HepG2 (cell line): ENCODE results near the gene WDR6. TPM values are rescaled to one million over a fixed set of nuclear protein-coding genes. Genes with fewer than 3 reads are reported as not detected.

ENCODE experiments used
- AGO1 ChIP-seq: fragments of 200-400 bp; formaldehyde crosslinking; IDR thresholded peaks from 2 replicates; pipeline ENCODE4 v1.6.1; 2017; ENCODE audit warnings: mild to moderate bottlenecking, low read depth, low read length, moderate library complexity; ENCODE audit not compliant: poor library complexity, severe bottlenecking
- ARNT2 ChIP-seq: sonication (generic); formaldehyde crosslinking; IDR thresholded peaks from 2 replicates; pipeline ENCODE4 v1.8.0; 2022; ENCODE audit warnings: mild to moderate bottlenecking, low read depth, missing genetic modification reagents, moderate library complexity
- BRCA1 ChIP-seq: sonication (generic); formaldehyde crosslinking; IDR thresholded peaks from 2 replicates; pipeline ENCODE4 v1.4.0; 2020; ENCODE audit warnings: missing genetic modification reagents
- ETV5 ChIP-seq: IDR thresholded peaks from 2 replicates; pipeline ENCODE4 v1.6.1; 2018; ENCODE audit warnings: missing biosample characterization, missing genetic modification reagents, inconsistent platforms, borderline replicate concordance
- FOXA3 ChIP-seq: IDR thresholded peaks from 2 replicates; pipeline ENCODE4 v1.6.1; 2016; ENCODE audit warnings: missing genetic modification reagents, missing compliant biosample characterization
- MAX ChIP-seq: IDR thresholded peaks from 2 replicates; pipeline ENCODE4 v1.6.1; 2012; ENCODE audit warnings: inconsistent platforms
- NFRKB ChIP-seq: fragments of 450-650 bp; IDR thresholded peaks from 2 replicates; pipeline ENCODE4 v1.6.1; 2017
- NKX3-1 ChIP-seq: sonication (generic); formaldehyde crosslinking; IDR thresholded peaks from 2 replicates; pipeline ENCODE4 v1.5.0; 2020; ENCODE audit warnings: missing genetic modification reagents
- PHF5A ChIP-seq: IDR thresholded peaks from one replicate; pipeline ENCODE4 v1.6.1; 2018; ENCODE audit warnings: low read depth, missing genetic modification reagents; ENCODE audit not compliant: unreplicated experiment
- SAP130 ChIP-seq: IDR thresholded peaks from 2 replicates; pipeline ENCODE4 v1.6.1; 2016; ENCODE audit warnings: low read depth
- SP4 ChIP-seq: sonication (generic); formaldehyde crosslinking; IDR thresholded peaks from 2 replicates; pipeline ENCODE4 v1.8.1; 2023; ENCODE audit warnings: mild to moderate bottlenecking, missing genetic modification reagents
- THAP9 ChIP-seq: sonication (generic); formaldehyde crosslinking; IDR thresholded peaks from 2 replicates; pipeline ENCODE4; 2020; ENCODE audit warnings: missing genetic modification reagents, mild to moderate bottlenecking, borderline replicate concordance
- ZKSCAN1 ChIP-seq: fragments of 150-350 bp; IDR thresholded peaks from 2 replicates; pipeline ENCODE4 v1.6.1; 2014; ENCODE audit warnings: low read length
- ZMYM4 ChIP-seq: sonication (generic); formaldehyde crosslinking; IDR thresholded peaks from 2 replicates; pipeline ENCODE4 v1.8.1; 2023; ENCODE audit warnings: mild to moderate bottlenecking, missing genetic modification reagents
- ZNF230 ChIP-seq: sonication (generic); formaldehyde crosslinking; IDR thresholded peaks from 2 replicates; pipeline ENCODE4 v1.4.0; 2020; ENCODE audit warnings: mild to moderate bottlenecking, missing genetic modification reagents
- ZNF318 ChIP-seq: sonication (generic); formaldehyde crosslinking; IDR thresholded peaks from 2 replicates; pipeline ENCODE4 v1.4.0; 2020; ENCODE audit warnings: mild to moderate bottlenecking, missing genetic modification reagents
- ZNF431 ChIP-seq: sonication (generic); formaldehyde crosslinking; IDR thresholded peaks from 2 replicates; pipeline ENCODE4 v1.9.0; 2022; ENCODE audit warnings: missing genetic modification reagents, low read depth, mild to moderate bottlenecking, borderline replicate concordance
- ZNF501 ChIP-seq: sonication (generic); formaldehyde crosslinking; IDR thresholded peaks from 2 replicates; pipeline ENCODE4 v1.5.1; 2020; ENCODE audit warnings: mild to moderate bottlenecking, moderate library complexity, missing genetic modification reagents
- ZSCAN29 ChIP-seq: sonication (generic); formaldehyde crosslinking; conservative IDR thresholded peaks from 2 replicates; pipeline ENCODE4 v1.4.0; 2020; ENCODE audit warnings: mild to moderate bottlenecking, missing genetic modification reagents
- polyA plus RNA-seq, 8 experiments: library from polyadenylated mRNA; depleted of rRNA in 3 of 8; stranded (reverse) in 7 of 8; unstranded in 1 of 8; fragments of >200 nt; fragmentation: Illumina TruSeq in 4 of 8; extraction: Trizol in 4 of 8; gene quantifications; 2 replicates each; pipeline versions ENCODE4 v1.2.1 to v1.2.3, GENCODE V29; 2011 to 2016; ENCODE audit warnings: low read depth in 4 of 8, missing spikeins in 1 of 8, mixed read lengths in 1 of 8; ENCODE audit not compliant: insufficient read depth in 1 of 8
- total RNA-seq, 5 experiments: library from RNA; depleted of rRNA; stranded (reverse); fragments of >200 nt; fragmentation: Illumina TruSeq; extraction: Trizol; gene quantifications; 2 replicates each; pipeline ENCODE4 v1.2.3, GENCODE V29; 2016; ENCODE audit warnings: low read depth in 1 of 5

Gene WDR6
- total and polyA plus RNA-seq, 2 of the 13 experiments (the other 11 are each of a cell fraction or from before 2014, with no cell fraction given), result 73.4 to 139 TPM

- TF ChIP-seq NKX3-1, result peak; percentile 76; the same call in 1 of the 2 replicates
- peak; percentile 54; the same call in 1 of the 2 replicates for TF ChIP-seq ZKSCAN1
- peak; percentile 53; the same call in 1 of the 2 replicates for TF ChIP-seq ZNF431 (CRISPR knock-in tag)
- no peak for TF ChIP-seq NFRKB
- TF ChIP-seq ARNT2, result peak; percentile 19; the same call in 1 of the 2 replicates
- TF ChIP-seq SP4 (CRISPR knock-in tag), result peak; percentile 81
- peak; percentile 86 for TF ChIP-seq ZNF230 (CRISPR knock-in tag)
- TF ChIP-seq FOXA3 (CRISPR knock-in tag), result 0 out of 2 replicates have a peak, but pooled peaks have one; percentile 40
- TF ChIP-seq BRCA1 (CRISPR knock-in tag), result peak; percentile 18; the same call in 1 of the 2 replicates
- peak; percentile 72 for TF ChIP-seq MAX
- TF ChIP-seq ZNF501, result no peak
- 0 out of 2 replicates have a peak, but pooled peaks have one; percentile 67 for TF ChIP-seq ZNF318 (CRISPR knock-in tag)
- TF ChIP-seq AGO1, result peak; percentile 23
- peak; percentile 76 for TF ChIP-seq ETV5
- peak; percentile 86 for TF ChIP-seq ZSCAN29 (CRISPR knock-in tag)
- peak; percentile 78 for TF ChIP-seq SAP130 (CRISPR knock-in tag)
- no peak for TF ChIP-seq PHF5A
- TF ChIP-seq ZMYM4, result peak; percentile 73; the same call in 1 of the 2 replicates
- no peak for TF ChIP-seq THAP9 (CRISPR knock-in tag)
Observed at GRCh38 chr3:49021213-49021812, 14.1 kb downstream of the WDR6 start (continued).
